Fibroblast of skin of left quadriceps (primary cell): Measurements from ENCODE around the gene OVOL1.
"Not testable (repeated sequence)": the region's sequence is repeated elsewhere in the genome, so short reads cannot be mapped to it uniquely, and the experiment has no call there.

Experiments
- DNase-seq, 2 experiments: peaks; one replicate each; pipeline ENCODE4 v3.0.0-alpha.2; 2013; ENCODE audit warnings: low read depth in 2 of 2

The OVOL1 gene

DNA sequence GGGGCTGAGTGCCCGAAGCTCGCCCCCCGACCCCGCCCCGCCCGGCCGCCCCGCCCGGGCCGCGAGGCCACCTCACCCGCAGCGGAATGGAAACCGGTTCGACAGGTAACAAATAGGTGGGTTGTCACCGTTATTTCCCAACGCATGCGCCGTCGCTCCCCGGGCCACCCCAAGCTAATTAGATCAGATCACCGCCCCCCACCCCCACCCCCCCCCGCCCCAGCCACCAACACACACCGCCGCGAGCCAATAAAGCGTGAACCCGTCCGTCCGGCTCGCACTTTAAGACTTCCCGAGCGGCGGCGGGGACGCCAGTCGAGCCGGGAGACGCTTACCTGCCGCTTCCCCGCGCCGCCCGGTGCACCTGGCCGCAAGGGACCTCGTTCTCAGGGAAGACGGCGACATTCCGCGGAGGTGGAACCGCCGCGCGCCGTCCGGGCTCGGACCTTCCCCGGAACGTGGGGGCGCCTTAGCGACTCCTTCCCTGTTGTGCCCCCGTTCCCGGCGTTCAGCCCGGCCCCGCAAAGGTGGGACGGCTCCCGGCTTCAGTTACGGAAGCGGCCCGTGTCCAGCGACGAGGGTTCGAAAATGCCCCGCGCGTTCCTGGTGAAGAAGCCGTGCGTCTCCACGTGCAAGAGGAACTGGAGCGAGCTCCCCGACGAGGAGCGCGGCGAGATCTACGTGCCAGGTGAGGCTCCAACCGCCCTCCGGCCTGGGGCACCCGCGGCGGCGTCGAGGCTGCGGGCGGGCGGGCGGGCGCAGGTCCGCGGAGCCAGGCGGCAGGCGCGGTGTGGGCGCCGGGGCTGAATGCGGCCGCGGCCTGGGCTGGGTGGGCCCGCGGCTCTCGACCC, at the start of gene OVOL1:
TSS of gene OVOL1 (plus strand) at position 278 of the 851 bp plus-strand sequence. CDS start at position 589, 311 bp downstream.
- DNase-seq: no peak

DNA sequence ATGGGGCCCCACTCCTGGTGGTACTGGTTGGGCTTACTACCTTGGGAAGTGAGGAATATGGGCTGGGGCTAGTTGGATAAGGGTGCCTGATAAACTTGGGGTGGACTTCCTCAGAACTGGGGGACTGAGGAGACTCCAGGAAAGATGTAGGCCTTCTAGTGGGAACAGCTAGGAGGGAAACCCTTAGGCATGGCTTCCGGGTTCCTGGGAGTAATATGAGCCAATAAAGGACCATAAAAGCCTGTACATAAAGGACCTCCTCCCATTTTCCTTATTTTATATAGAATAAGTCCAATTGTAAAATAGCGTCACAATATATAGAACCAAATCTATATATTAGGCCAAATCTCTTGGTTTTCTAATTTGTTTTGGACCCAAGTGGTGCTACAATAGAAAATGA, 47.8 kb upstream of the OVOL1 start:
- no peak for DNase-seq

GRCh38 chr11:65741185-65741584, 45.7 kb upstream of the OVOL1 start:
- no peak for DNase-seq

DNA sequence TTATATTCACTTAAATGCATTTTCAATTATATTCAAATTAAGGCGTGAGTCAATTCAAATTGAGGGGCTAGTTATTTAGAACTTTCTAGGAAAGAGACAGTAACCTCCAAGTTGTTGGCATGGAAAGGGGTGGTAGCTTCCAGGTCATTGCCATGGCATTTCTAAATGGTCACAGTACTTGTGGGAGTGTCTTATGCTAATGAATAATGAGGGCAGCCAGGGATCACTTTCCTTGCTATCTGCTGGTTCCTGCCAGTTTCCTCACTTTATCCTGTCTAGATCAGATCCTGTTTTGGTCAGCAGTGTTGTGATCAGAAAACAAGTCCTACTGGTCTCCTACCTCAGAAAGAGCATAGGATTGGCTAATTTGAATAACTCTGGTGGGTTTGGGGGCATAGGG, 44.5 kb upstream of the OVOL1 start:
- no peak for DNase-seq

DNA sequence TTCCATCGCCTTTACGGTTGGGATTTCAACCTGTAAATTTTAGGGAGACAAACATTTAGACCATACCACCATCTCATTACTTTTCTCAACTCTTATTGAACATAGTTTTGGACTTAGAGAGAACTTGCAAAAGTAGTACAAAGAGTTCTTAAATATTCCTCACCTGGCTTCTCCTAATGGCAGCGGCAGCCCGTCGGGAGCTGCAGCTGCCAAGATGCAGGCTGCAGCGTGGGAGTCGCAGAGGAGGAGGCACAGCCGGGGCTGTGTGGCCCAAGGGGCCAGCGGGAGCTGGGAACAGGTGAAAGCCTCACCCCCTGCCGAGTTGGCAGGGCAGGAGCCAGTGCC, 43.2 kb upstream of the OVOL1 start:
- DNase-seq: no peak

- peak in 1 of 2 experiments; percentile 0 for DNase-seq
Measured at GRCh38 chr11:65744026-65744698, 42.7 kb upstream of the OVOL1 start.

DNA sequence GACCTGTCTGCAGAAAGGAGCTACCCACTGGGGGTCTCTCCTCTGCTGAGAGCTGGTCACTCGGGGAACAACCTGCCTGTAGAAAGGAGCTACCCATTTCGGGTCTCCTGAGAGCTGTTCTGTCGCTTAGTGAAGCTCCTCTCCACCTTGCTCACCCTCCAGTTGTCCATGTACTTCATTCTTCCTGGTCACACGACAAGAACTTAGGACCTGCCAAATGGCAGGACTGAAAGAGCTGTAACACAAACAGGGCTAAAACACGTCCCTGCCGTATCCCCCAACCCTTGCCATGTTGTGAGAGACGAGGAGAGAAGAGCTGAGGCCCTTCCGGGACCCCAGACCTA, 42.2 kb upstream of the OVOL1 start:
- no peak for DNase-seq

DNA sequence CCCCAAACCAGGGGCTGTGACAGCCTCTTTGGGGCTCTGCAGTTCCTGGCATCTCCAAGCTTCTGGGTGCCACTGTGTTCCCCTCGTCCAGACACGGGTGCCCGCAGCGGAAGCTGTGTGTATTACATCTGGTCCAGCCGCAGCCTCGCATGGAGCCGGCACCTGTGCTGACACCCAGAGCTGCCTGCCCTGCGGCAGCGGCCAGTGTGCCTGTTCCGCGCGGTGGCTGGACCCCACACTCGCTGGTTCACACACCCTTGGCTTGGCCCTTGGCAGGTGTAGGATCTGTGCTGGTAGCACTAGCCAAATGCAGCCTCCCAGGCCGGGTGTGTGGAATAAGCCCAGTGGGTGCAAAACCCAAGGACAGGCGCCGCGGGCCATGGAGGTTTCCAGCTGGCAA, 41.8 kb upstream of the OVOL1 start:
- no peak for DNase-seq

GRCh38 chr11:65762169-65762568, 24.7 kb upstream of the OVOL1 start:
- DNase-seq: not testable (repeated sequence)

- not testable (repeated sequence) for DNase-seq
Measured at GRCh38 chr11:65762816-65763215, 24.0 kb upstream of the OVOL1 start.

DNA sequence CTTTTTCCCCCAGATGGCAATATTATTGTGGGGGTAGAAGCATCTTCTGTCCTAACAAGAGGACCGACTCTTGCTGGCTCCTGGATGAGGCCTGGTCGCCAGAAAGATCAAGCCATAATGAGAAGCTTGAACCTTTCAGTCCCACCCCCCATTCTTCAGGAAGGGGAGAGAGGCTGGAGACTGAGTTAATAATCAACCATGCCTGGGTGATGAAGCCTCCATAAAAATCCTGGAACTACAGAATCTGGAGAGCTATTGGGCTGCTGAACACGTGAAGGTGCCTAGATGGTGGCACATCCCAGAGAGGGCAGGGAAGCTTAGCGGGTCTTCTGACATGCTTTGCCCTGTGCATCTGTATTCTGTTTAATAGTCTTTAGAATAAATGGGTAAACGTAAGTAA, 22.4 kb upstream of the OVOL1 start:
- DNase-seq: no peak

GRCh38 chr11:65766535-65766934, 20.3 kb upstream of the OVOL1 start:
- peak; percentile 68 to 74 for DNase-seq

DNA sequence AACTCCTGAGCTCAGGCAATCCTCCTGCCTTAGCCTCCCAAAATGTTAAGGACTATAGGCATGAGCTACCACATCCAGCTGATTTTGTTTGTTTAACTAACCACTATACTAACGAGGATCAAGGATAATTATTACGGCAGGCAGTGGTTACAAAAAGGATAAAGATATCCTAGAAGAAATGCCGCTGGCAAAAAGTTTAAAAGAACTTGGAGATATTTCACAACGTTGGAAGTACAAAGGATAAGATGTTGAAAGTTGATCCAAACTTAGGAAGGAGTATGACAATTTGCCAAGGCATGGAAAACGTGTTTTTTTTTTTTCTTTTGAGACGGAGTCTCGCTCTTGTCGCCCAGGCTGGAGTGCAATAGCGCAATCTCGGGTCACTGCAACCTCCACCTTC, 19.5 kb upstream of the OVOL1 start:
- no peak for DNase-seq

DNA sequence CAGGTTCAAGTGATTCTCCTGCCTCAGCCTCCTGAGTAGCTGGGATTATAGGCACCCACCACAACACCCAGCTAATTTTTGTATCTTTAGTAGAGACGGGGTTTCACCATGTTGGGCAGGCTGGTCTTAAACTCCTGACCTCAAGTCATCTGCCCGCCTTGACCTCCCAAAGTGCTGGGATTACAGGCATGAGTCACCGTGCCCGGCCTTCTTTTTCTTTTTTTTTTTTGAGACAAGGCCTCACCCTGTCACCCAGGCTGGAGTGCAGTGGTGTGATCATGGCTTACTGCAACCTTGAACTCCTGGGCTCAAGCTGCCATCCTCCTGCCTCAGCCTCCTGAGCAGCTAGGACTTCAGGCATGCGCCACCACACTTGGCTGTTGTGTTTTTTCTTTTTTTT, 19.1 kb upstream of the OVOL1 start:
- DNase-seq: not testable (repeated sequence)

DNA sequence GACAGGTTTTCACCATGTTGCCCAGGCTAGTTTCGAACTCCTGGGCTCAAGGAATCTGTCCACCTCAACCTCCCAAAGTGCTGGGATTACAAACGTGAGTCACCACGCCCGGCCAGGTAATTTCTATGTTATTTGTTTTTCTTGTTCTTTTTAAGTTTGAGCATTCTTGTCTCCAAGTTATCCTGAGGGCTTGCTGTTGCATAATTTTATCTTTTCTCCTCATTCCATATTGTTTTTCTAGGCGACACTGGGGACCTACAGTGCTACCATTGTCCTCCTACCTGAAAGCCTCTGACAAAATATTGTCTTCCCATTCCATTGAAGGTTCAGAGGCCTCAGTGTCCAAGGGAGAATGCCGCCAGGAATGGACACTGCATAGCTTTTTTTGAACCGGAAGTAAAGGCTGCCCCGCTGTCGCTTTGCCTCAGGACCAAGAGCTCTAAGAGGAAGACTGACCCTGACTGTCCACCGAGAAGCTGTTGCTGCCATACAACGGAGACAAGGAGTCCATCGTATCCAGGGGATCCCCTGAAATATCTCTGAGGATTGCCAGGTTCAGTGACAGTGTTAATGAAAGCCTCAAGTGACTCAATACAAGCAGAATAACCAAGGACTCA, 15.8 kb upstream of the OVOL1 start:
- no peak for DNase-seq

- DNase-seq: no peak
Measured at GRCh38 chr11:65771589-65772112, 15.2 kb upstream of the OVOL1 start.

DNA sequence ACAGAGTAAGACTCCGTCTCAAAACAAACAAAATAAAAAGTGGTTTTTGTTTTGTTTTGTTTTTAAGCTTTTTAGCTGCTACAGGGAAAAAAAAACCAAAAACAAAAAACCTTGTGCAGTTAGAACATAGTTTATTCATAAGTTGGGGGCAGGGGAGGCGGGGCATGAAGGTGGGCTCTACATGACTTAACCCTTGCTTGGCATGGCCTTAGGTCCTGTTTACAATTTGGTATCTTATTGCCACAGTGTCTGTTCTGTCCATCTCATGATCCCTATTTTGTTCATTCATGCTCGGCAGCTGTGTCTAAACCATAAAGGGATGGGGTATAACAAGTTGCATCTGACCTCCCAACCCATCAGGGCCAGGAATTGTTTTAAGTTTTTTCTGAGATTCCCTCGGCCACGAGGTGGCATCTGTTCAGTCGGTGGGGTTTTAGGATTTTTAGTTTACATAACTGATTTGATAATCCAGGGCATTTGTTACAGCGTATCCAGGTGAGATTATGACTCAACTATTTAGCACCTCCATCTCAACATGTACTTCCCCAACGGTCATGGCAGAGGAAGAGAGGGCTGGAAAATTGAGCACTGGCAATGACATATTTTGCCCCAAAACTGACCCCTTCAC, 13.0 kb upstream of the OVOL1 start:
- no peak for DNase-seq

- no peak for DNase-seq
Measured at GRCh38 chr11:65774525-65775306, 12.1 kb upstream of the OVOL1 start.

GRCh38 chr11:65776196-65776595, 10.7 kb upstream of the OVOL1 start:
- DNase-seq: no peak

DNA sequence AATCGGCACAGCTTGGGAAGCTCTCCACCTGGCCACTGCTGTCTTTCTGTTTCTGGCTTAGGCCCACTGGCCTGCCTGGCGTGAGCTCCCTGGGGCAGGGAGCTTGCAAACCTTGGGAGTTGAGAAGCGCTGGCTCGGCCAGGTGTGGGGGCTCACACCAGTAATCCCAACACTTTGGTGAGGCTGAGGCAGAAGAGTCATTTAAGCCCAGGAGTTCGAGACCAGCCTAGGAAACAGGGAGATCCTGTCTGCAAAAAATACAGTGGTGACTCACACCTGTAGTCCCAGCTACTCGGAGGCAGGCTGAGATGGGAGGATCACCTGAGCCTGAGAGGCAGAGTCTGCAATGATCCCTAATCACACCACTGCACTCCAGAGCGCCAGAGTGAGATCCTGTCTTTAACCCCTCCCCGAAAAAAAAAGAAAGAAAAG, 10.1 kb upstream of the OVOL1 start:
- no peak for DNase-seq

DNA sequence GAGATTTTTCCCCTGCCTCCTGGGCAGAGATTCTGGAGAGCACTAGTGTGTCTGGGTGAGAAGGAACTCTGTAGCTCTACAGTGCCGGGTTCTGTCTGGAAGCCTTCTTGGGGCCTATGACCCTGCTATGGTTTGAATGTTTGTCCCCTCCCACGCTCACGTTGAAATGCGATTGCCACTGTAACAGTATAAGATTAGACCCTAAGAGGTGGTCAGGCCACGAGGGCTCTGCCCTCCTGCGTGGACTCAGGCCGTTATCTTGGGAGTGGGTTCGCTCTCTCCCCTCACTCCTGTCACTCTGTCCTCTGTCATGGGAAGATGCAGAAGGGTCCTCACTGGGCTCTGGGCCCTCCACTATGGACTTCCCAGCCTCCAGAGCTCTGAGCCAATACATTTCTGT, 9.6 kb upstream of the OVOL1 start:
- DNase-seq: no peak
